WTC11 (cell line): ENCODE measurements around the gene NAGS. TPM values are rescaled to one million over a fixed set of nuclear protein-coding genes. Genes with fewer than 3 reads are reported as not detected.

Experiments
- ATAC-seq: fragments of 200-7000 bp; cut with Tn5 transposase; 2 replicates; pipeline ENCODE4 v1.10.0; 2021; ENCODE audit warnings: mild to moderate bottlenecking, moderate library complexity
- CTCF ChIA-PET: fragments of 300-600 bp; sonication (Branson Sonifier 250); formaldehyde crosslinking; loops from one replicate; lab custom pipeline; 2021; ENCODE audit warnings: antibody characterized with exemption; lab: Charles Lee
- POLR2A ChIA-PET: fragments of 350-600 bp; sonication (Branson Sonifier 250); formaldehyde crosslinking; loops from one replicate; lab custom pipeline; 2021; ENCODE audit warnings: antibody characterized with exemption; lab: Charles Lee
- DNase-seq: peaks from one replicate; pipeline ENCODE4 v3.0.0; 2021; ENCODE audit warnings: low spot score
- H3K27ac Mint-ChIP-seq: 2 replicates; pipeline ENCODE4 v1.8.0; 2021; ENCODE audit warnings: mixed read lengths
- H3K27me3 Mint-ChIP-seq: 2 replicates; pipeline ENCODE4 v1.8.0; 2021; ENCODE audit warnings: low read depth, mild to moderate bottlenecking, moderate library complexity, mixed read lengths
- H3K36me3 Mint-ChIP-seq: 2 replicates; pipeline ENCODE4 v1.8.0; 2021; ENCODE audit warnings: mixed read lengths
- H3K4me1 Mint-ChIP-seq: 2 replicates; pipeline ENCODE4 v1.8.0; 2022; ENCODE audit warnings: mixed read lengths
- H3K4me3 Mint-ChIP-seq: 2 replicates; pipeline ENCODE4 v1.8.0; 2021; ENCODE audit warnings: mild to moderate bottlenecking, moderate library complexity, mixed read lengths
- H3K9me3 Mint-ChIP-seq: 2 replicates; pipeline ENCODE4 v1.8.0; 2021; ENCODE audit warnings: mixed read lengths
- HMGXB4 ChIP-seq: sonication (generic); formaldehyde crosslinking; IDR thresholded peaks from 2 replicates; pipeline ENCODE4 v1.8.1; 2023; ENCODE audit warnings: mild to moderate bottlenecking, moderate library complexity, missing genetic modification reagents
- KAT7 ChIP-seq: sonication (generic); formaldehyde crosslinking; IDR thresholded peaks from 2 replicates; pipeline ENCODE4 v1.8.1; 2023; ENCODE audit warnings: missing genetic modification reagents, mild to moderate bottlenecking, borderline replicate concordance
- NFATC4 ChIP-seq: fragments of 250-450 bp; sonication (Bioruptor Pico); IDR thresholded peaks from 2 replicates; pipeline ENCODE4 v1.9.0; 2021; ENCODE audit warnings: mild to moderate bottlenecking
- ZNF138 ChIP-seq: sonication (generic); formaldehyde crosslinking; conservative IDR thresholded peaks from 2 replicates; pipeline ENCODE4 v1.8.1; 2022; ENCODE audit warnings: mild to moderate bottlenecking, moderate library complexity, missing genetic modification reagents
- ZNF281 ChIP-seq: sonication (generic); formaldehyde crosslinking; IDR thresholded peaks from 2 replicates; pipeline ENCODE4 v1.8.0; 2023; ENCODE audit warnings: mild to moderate bottlenecking, missing genetic modification reagents
- total RNA-seq: library from RNA; stranded (reverse); gene quantifications from 3 replicates; pipeline ENCODE4 v1.2.3, GENCODE V29; 2021
- TF ChIP-seq, protein P1 (sequence below): sonication (generic); formaldehyde crosslinking; IDR thresholded peaks from 2 replicates; pipeline ENCODE4 v1.8.1; 2023; ENCODE audit warnings: mild to moderate bottlenecking, missing genetic modification reagents, borderline replicate concordance
- TF ChIP-seq, protein P2 (sequence below): sonication (generic); formaldehyde crosslinking; IDR thresholded peaks from 2 replicates; pipeline ENCODE4 v1.8.0; 2022; ENCODE audit warnings: mild to moderate bottlenecking, missing genetic modification reagents
- TF ChIP-seq, protein P3 (sequence below): sonication (generic); formaldehyde crosslinking; IDR thresholded peaks from 2 replicates; pipeline ENCODE4 v1.8.0; 2022; ENCODE audit warnings: missing genetic modification reagents
- TF ChIP-seq, protein P4 (sequence below): fragments of 250-450 bp; sonication (Bioruptor Pico); IDR thresholded peaks from 2 replicates; pipeline ENCODE4 v1.9.0; 2021; ENCODE audit warnings: mild to moderate bottlenecking

The NAGS gene
- total RNA-seq, 1 experiment from 2014 or later = 8.6 TPM

- TF ChIP-seq, protein P1, sequence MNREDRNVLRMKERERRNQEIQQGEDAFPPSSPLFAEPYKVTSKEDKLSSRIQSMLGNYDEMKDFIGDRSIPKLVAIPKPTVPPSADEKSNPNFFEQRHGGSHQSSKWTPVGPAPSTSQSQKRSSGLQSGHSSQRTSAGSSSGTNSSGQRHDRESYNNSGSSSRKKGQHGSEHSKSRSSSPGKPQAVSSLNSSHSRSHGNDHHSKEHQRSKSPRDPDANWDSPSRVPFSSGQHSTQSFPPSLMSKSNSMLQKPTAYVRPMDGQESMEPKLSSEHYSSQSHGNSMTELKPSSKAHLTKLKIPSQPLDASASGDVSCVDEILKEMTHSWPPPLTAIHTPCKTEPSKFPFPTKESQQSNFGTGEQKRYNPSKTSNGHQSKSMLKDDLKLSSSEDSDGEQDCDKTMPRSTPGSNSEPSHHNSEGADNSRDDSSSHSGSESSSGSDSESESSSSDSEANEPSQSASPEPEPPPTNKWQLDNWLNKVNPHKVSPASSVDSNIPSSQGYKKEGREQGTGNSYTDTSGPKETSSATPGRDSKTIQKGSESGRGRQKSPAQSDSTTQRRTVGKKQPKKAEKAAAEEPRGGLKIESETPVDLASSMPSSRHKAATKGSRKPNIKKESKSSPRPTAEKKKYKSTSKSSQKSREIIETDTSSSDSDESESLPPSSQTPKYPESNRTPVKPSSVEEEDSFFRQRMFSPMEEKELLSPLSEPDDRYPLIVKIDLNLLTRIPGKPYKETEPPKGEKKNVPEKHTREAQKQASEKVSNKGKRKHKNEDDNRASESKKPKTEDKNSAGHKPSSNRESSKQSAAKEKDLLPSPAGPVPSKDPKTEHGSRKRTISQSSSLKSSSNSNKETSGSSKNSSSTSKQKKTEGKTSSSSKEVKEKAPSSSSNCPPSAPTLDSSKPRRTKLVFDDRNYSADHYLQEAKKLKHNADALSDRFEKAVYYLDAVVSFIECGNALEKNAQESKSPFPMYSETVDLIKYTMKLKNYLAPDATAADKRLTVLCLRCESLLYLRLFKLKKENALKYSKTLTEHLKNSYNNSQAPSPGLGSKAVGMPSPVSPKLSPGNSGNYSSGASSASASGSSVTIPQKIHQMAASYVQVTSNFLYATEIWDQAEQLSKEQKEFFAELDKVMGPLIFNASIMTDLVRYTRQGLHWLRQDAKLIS (CRISPR knock-in tag) = no peak
- no peak for TF ChIP-seq KAT7 (CRISPR knock-in tag)
Measured at GRCh38 chr17:44012391-44012790, 8.0 kb downstream of the NAGS start (continued).

GRCh38 chr17:44012874-44013273, 8.5 kb downstream of the NAGS start:
- H3K4me1 Mint-ChIP-seq = peaks cover 19% of the 10 kb centered on the region
- no peaks in the 10 kb centered on the region for H3K27me3 Mint-ChIP-seq
- H3K4me3 Mint-ChIP-seq = peak overlapping the region; percentile 100
- no peak for TF ChIP-seq NFATC4
- TF ChIP-seq, protein P2, sequence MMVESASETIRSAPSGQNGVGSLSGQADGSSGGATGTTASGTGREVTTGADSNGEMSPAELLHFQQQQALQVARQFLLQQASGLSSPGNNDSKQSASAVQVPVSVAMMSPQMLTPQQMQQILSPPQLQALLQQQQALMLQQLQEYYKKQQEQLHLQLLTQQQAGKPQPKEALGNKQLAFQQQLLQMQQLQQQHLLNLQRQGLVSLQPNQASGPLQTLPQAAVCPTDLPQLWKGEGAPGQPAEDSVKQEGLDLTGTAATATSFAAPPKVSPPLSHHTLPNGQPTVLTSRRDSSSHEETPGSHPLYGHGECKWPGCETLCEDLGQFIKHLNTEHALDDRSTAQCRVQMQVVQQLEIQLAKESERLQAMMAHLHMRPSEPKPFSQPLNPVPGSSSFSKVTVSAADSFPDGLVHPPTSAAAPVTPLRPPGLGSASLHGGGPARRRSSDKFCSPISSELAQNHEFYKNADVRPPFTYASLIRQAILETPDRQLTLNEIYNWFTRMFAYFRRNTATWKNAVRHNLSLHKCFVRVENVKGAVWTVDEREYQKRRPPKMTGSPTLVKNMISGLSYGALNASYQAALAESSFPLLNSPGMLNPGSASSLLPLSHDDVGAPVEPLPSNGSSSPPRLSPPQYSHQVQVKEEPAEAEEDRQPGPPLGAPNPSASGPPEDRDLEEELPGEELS (CRISPR knock-in tag) = no peak
- TF ChIP-seq, protein P3, sequence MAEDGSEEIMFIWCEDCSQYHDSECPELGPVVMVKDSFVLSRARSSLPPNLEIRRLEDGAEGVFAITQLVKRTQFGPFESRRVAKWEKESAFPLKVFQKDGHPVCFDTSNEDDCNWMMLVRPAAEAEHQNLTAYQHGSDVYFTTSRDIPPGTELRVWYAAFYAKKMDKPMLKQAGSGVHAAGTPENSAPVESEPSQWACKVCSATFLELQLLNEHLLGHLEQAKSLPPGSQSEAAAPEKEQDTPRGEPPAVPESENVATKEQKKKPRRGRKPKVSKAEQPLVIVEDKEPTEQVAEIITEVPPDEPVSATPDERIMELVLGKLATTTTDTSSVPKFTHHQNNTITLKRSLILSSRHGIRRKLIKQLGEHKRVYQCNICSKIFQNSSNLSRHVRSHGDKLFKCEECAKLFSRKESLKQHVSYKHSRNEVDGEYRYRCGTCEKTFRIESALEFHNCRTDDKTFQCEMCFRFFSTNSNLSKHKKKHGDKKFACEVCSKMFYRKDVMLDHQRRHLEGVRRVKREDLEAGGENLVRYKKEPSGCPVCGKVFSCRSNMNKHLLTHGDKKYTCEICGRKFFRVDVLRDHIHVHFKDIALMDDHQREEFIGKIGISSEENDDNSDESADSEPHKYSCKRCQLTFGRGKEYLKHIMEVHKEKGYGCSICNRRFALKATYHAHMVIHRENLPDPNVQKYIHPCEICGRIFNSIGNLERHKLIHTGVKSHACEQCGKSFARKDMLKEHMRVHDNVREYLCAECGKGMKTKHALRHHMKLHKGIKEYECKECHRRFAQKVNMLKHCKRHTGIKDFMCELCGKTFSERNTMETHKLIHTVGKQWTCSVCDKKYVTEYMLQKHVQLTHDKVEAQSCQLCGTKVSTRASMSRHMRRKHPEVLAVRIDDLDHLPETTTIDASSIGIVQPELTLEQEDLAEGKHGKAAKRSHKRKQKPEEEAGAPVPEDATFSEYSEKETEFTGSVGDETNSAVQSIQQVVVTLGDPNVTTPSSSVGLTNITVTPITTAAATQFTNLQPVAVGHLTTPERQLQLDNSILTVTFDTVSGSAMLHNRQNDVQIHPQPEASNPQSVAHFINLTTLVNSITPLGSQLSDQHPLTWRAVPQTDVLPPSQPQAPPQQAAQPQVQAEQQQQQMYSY = no peak
- TF ChIP-seq, protein P4, sequence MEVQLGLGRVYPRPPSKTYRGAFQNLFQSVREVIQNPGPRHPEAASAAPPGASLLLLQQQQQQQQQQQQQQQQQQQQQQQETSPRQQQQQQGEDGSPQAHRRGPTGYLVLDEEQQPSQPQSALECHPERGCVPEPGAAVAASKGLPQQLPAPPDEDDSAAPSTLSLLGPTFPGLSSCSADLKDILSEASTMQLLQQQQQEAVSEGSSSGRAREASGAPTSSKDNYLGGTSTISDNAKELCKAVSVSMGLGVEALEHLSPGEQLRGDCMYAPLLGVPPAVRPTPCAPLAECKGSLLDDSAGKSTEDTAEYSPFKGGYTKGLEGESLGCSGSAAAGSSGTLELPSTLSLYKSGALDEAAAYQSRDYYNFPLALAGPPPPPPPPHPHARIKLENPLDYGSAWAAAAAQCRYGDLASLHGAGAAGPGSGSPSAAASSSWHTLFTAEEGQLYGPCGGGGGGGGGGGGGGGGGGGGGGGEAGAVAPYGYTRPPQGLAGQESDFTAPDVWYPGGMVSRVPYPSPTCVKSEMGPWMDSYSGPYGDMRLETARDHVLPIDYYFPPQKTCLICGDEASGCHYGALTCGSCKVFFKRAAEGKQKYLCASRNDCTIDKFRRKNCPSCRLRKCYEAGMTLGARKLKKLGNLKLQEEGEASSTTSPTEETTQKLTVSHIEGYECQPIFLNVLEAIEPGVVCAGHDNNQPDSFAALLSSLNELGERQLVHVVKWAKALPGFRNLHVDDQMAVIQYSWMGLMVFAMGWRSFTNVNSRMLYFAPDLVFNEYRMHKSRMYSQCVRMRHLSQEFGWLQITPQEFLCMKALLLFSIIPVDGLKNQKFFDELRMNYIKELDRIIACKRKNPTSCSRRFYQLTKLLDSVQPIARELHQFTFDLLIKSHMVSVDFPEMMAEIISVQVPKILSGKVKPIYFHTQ (CRISPR knock-in tag) = no peak
- TF ChIP-seq ZNF138 (CRISPR knock-in tag) = no peak
- no peak for TF ChIP-seq HMGXB4 (CRISPR knock-in tag)
- no peak for TF ChIP-seq ZNF281 (CRISPR knock-in tag)
- TF ChIP-seq KAT7 (CRISPR knock-in tag) = no peak
- TF ChIP-seq, all 79 proteins: peak for 0
- ChIA-PET CTCF (no interaction called here), POLR2A (no interaction called here)
- Mint-ChIP-seq H3K9me3 (no peaks in the 10 kb centered on the region), H3K27ac (no peak overlapping the region), H3K36me3 (peaks cover 10% of the 10 kb centered on the region; the same call in 1 of the 2 replicates)
- ATAC-seq (no peak), DNase-seq (no peak)
